Measurements from ENCODE around the gene UVRAG.

- TF ChIP-seq POLR2A (IDR thresholded peaks at IDR 0.05; ENCODE audit: low read length) (no peak), GATA1 (IDR thresholded peaks at IDR 0.05; ENCODE audit: low read depth, low read length) (no peak)
Measured at GRCh38 chr11:76075716-76076115, 260.7 kb downstream of the UVRAG start.
